ENCODE measurements around the gene TPTE2. TPM values are rescaled to one million over a fixed set of nuclear protein-coding genes. Genes with fewer than 3 reads are reported as not detected.
"Not testable (repeated sequence)": the region's sequence is repeated elsewhere in the genome, so short reads cannot be mapped to it uniquely, and the experiment has no call there.

The TPTE2 gene
- not detected in 2 replicates for total RNA-seq

DNA sequence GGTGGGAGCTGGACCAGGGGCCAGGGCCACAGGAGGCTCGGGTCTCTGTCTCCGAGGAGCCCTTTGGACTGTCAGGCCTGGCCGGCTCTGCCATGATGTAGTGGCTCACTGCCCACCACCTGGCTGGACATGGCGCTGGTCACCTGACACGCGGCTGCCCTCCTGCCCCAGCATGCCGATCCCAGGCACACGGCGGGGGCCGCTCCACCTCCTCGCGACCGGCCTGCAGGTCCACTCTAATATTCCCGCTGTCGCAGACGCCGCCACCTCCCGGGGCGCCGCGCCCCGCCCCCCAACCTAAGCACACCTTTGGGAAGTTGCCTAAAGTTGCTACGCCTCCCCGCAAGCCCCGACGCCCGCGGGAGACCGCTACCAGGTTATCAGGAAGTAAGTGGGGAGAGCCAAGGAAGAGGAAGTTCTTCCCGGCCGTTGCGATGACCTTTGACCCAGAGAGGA lies at the start of gene TPTE2:
Gene TPTE2, minus strand, starts transcription at position 406 of the 456 bp plus-strand sequence. CDS start 58,298 bp downstream, outside the sequence.
- DNase-seq (ENCODE audit: low read depth, low spot score), result not testable (repeated sequence)

DNA sequence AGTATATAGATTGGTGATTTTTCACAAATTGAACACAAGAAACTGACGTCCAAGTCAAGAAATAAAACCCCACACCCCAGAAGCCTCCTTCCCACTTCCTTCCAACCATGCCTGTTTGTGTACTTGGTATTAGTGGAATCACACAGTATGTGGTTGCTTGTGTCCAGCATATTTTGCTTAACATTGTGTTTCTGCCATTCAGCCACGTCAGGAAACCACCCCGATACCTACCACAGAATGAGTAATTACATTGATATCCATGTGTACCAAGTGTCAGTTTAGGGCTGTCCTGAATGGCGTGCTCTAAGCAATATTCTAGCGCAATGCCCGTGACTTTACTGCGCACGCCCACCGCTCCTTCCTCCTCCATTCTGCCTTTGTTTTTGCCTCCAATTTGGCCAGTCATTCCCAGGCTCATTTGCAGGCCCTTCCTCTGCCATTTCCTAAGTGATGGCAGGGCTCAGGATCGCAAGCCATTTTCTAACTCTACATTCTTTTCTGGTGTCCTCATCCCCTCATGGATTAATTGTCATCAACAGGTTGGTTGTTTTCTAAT lies 46.3 kb upstream of the TPTE2 start:
- DNase-seq (ENCODE audit: low read depth, low spot score), result no peak

DNA sequence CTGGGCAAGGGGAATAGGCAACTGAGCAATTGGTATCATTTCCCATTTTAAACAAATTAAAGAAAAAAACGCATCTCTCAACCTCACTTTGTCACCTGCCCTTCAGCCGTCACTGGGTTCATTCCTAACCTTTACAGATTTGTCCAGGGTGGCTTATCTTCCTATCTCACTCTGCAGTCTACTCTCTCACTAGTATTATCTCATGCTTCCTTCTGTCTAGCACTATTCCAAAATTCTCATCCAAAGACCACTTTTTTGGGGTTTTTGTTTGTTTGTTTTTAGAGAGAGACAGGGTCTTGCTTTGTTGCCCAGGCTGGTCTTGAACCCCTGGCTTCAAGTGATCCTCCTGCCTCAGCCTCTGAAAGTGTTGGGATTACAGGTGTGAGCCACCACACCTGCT lies 45.4 kb upstream of the TPTE2 start:
- DNase-seq (ENCODE audit: low read depth, low spot score), result no peak

DNA sequence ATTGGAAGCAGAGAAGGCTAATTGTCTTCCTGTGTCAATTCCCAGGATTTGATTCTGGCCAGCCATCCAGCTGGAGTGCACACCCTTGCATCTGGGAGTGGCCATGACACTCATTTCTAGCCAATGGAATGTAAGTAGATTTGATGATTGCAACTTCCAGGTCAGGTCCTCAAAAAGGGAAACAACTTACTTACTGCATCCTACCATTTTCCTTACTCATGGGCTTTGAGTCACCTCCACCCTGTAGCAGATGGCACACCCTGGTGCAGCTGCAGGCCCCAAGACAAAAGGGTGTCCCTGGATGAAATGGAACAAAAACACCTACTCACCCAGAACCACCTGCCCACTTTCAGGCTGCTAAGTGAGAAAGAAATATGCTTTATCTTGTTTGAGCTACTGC lies 44.8 kb upstream of the TPTE2 start:
- no peak for DNase-seq (ENCODE audit: low read depth, low spot score)

DNA sequence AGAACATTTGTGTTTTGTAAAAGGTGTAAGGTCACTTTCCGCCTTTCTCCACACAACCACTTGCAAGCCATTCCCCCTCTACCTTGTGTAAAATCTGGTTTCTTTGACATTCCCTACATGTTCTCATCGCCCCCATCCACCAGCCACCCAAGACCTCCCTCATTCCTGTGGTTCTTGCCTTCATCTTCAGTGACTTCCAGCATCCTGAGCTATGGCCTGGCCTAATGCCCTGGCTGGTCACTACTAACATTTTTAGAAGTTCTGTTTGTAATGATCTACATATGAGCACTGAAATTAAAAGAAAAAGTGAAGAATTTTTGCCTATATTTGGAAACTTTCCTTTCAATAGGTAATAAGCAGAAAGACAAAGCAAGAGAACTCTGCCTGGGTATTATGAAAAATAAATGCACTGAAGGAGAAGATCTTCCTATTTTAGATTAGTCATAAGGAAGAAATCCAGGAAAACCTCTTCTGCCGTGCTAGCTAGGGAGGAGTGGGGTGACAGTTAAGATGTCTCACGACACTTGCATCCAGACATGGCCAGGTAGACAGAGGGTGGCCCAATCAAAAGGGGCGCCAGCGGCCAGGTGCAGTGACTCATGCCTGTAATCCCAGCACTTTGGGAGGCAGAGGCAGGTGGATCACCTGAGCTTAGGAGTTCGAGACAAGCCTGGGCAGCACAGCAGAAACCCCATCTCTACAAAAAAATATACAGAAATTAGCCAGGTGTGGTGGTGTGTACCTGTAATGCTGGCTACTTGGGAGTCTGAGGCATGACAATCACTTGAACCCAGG lies 44.0 kb upstream of the TPTE2 start:
- no peak for DNase-seq (ENCODE audit: low read depth, low spot score)

DNA sequence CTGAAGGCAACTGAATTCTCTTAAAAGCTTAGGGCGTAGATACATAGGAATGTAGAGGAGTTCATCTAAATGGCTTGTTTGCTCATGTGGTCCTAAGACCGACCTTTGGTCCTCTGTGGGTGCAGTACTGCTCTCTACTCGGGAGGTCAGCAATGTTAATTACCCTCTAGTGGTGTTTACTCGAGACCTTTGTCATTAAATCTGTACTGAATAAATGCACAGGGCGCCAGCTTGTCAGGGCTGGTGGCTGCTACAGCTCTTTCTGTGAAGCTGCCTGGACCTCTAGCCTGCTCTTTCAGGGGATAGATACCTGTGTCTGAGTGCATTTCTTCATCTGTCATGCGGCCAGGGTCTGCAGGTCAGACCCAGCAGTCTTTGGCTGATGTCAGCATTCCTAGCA lies 43.0 kb upstream of the TPTE2 start:
- DNase-seq (ENCODE audit: low read depth, low spot score), result no peak

DNA sequence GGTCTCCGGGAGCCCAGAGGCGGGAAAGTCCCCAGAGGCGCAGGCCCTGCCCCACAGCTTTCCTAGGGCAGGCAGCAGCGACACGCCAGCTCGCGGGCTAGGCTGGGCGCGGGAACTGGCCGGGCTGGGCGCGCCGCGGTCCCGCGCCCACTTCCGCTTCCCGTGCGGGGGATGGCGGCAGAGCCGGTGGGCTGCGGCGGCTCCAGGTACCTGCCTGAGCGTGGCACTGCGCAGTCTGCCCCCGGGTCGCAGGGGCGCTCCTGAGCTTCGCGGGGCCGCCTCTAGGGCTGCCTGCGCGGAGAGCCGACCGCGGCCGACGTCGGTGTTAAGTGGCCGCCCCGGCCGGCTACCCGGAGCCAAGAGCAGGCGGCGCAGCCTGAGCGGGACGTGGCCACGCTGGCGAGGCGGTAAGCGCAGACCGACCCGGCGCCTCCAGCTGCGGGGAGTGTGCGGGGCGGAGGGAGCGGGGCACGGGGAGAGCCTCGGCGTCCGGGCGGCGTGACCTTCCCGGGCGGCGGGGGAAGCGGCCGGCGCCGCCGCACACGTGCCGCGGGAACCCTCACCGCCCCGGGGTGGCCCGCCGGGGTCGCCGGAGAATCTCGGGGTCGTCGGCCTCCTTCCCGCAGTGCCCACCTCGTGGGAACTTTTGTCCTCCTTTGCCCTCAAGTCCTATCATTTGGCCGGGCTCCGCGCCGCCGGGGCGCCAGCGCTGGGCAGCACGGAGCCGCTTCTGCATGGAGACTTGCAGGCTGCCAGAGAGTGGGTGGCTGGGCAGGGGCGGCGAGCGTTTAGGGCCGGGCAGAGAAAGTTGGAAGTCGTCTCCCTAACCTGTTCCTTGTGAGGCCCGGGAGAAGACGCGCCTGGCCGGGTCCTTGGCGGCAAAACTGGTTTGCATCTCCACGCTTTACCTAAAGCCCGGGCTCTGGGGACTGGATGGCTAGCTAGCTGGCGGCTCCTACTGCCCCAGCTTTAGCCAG lies 40.7 kb upstream of the TPTE2 start:
- DNase-seq (ENCODE audit: low read depth, low spot score), result no peak

DNA sequence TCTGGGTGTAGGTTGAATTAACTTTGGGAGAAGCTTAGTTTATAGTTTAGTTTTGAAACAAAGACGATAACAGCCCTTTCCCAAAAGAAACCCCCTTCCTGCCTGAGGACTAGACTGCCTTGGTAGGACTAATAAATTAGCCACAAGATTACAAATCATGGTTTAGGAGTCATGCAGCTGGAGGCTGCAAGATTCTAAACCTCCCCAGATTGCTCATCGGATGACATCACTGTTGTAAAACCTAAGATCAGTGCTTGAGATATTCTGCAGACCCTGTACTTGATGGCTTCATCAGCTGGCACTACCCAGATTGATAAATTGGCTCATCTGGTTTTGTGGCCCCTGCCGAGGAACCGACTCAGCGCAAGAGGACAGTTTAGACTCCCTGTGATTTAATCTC lies 36.2 kb upstream of the TPTE2 start:
- no peak for DNase-seq (ENCODE audit: low read depth, low spot score)

DNA sequence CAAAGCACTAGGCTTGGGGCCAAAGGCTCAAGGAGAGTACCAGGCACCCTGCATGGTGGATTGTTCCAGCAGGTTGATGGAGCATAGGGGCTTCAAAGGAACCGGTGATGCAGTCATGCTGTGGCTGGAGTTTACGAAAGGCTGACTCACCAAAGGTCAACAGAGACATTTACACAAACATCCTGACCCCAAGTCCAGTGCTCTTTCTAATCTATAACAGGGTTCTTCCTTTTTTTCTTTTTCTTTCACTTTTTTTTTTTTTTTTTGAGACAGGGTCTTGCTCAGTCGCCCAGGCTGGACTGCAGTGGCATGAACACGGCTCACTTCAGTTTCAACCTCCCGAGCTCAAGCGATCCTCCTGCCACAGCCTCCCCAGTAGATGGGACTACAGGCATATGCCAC lies 35.6 kb upstream of the TPTE2 start:
- DNase-seq (ENCODE audit: low read depth, low spot score), result no peak

DNA sequence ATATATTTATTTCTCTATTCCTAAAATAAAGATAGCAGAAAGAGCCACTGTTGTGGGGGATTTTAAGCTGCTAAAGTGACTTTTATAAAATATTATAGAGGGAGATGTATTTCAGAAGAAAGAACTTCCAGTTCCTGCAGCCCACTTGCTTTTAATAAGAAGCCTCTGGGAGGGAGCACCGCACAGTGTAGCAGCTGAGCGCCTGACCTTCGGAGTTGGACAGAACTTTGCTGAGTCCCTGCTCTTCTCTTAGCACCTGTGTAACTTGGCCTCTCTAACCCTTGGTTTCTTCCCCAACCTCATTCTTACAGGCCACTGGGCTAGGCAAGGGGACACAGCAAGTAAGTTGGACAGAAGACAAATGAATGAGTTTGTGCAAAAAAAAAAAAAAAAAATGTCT lies 34.8 kb upstream of the TPTE2 start:
- no peak for DNase-seq (ENCODE audit: low read depth, low spot score)

DNA sequence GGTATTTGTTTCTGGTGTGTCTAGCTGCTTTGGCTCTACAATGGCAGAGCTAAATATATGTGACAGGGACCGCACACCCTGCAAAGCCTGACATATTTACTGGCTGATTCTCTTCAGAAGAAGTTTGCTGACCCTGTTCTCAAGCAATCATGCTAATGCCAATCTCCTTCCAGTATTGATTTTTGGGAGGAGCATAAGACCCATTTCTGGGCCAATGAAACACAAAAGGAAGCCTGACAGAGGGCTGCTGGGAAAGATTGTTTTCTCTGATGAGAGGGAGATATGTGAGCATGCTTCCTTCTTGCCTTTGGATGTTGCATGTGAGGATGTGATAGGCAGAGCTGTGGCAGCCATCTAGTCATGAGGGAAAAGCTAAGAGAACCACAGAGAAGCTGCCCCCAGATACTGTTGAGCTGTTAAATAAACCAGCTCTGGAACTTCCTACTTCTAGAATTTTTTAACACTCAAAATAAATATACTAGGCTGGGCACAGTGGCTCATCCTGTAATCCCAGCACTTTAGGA lies 31.4 kb upstream of the TPTE2 start:
- no peak for DNase-seq (ENCODE audit: low read depth, low spot score)

DNA sequence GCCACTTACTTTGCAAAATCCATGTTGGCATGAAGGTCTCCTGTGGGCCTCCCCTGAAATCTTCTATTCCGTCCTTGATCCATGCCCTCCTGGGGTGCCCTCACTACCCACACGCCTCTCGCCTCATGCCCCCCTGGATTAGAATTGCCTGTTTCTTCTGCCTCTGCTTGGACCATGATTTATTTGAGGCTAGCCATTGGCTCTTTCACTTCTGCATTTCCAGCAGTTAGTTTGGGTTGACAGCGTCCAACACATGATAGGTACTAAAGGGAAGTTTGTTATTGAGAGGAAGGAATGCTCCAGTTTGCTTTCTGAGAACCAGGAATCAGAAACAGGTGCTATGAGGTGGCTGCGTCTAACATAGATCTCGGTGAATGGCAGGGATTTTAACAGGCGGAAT lies 30.5 kb upstream of the TPTE2 start:
- DNase-seq (ENCODE audit: low read depth, low spot score), result no peak

DNA sequence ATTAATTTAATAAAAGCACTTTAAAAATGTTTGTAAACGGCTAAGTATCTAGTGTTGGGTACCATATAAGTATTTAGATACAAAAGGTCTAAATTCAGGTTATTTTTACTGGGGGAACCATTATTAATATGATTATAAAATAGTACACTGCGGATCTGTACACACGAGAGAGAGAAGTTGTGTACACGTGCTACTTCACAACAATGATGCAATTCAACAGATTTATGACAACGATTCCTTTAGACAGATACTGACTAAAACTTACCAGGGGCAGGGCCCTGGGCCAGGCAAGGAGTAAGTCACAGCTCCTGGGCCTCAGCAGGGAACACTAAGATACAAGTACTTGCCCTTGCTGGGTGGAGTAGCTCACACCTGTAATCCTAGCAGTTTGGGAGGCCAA lies 29.1 kb upstream of the TPTE2 start:
- no peak for DNase-seq (ENCODE audit: low read depth, low spot score)

DNA sequence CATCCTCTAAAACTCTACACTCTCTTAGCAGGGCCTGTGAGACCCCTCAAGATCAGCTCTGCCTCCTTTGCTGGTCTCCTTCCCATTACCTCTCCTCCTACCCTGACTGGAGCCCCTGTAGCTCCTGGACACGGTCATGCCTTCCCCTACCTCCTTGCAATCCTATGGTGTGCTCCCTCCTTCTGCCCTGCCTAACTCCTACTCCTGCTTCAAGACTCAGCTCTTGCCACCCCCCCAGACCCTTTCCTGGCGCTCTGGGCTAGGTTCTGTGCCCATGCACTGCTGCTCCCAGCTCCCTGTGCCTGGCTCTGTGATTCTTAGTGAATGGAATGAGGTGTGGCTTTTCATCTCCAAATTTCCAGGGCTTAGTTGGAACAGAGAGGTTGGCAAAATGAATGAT lies 28.0 kb upstream of the TPTE2 start:
- no peak for DNase-seq (ENCODE audit: low read depth, low spot score)

DNA sequence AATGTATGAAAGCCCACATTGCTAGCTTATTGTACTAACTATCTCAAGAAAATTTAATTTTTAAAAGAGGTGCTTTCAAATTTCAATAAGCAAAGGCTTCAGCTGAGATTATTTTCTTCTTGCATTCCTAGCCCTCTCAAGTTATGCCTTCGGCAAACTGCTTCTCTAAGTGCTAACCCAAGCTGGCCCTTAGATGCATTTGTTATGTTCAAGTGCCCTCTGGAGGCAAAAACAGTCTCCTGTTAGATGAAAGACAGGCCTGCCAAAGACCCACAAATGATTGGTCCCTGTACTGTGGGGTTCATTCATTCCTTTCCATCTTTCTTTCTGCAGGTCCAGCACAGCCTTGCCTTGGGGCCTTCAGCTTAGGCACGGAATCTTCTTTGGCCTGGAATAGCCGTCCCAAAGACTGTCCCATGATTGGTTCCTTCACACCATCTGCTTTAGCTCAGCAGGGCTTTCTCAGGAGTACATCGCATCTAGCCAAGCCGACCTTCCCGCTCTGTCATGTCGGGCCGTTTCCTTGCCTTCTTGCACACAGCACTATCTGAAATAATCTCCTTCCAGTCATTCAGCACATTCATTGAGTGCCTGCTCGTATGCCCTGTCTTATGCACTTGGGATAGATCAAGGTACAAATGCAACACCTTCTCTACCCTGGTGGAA lies 26.4 kb upstream of the TPTE2 start:
- DNase-seq (ENCODE audit: low read depth, low spot score), result no peak

DNA sequence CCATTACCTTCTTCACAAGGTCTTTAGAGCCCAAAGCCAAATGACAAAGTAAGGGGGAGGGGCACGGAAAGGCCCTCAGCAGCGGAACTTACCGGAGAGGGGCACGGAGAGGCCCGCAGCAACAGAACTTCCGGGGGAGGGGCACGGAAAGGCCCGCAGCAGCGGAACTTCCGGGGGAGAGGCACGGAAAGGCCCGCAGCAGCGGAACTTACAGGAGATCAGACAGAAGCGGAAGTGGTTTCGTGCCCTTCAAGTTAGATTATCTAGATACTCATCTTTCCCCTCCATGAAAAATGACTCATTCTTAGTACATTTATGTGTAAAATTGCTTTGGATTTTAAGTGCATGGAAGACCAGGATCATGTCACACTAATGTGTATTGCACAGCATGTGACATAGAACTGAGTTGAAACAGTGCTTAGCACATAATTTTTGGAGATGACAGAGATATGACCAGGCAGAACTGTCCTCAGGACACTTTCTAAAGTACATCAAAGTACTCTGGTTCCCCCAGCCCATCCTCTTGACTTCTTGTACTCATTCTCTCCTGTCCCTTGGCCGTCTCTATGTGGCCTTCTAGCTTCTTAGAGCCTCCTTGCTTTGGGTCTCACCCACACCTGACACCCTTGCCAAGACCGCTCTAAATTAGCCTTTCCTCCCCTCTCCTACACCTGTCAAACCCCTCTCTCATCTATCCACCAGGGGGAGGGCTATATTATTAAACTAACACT lies 25.7 kb upstream of the TPTE2 start:
- no peak for DNase-seq (ENCODE audit: low read depth, low spot score)

DNA sequence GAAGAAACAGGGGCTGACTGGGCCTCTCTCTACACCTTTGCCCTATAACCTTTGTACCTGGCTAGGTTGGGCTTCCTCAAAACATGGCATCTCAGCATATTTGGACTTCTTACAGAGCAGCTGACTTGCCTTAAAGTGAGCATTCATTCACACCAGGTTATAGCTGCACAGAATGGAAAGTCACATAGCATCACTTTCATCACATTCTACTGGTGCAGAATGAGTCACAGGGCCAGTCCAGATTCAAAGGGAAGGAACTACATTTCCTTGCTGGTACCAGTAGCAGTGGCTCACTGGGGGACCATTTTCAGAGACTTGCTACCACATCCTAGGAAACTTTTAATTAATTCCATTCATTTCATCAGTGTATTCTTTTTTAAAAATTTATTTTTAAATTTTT lies 20.3 kb upstream of the TPTE2 start:
- no peak for DNase-seq (ENCODE audit: low read depth, low spot score)

DNA sequence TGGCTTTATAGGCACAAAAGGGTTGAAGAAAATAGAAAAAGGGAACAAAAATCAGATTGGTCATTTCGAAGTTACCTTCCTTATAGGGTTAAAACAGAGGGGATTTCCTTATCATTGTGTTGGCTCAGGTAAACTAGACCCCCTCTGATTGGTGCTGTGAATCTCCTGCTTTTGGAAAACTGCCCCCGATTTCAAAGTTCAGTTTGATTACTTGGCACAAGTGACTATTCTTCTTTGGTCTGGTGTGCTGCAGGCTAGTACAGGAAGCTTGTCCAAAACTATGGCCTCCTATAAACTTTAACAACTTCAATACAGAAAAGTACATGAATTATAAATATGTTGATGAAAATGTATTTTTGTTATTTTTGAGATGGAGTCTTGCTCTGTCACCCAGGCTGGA lies 13.9 kb upstream of the TPTE2 start:
- DNase-seq (ENCODE audit: low read depth, low spot score), result no peak

DNA sequence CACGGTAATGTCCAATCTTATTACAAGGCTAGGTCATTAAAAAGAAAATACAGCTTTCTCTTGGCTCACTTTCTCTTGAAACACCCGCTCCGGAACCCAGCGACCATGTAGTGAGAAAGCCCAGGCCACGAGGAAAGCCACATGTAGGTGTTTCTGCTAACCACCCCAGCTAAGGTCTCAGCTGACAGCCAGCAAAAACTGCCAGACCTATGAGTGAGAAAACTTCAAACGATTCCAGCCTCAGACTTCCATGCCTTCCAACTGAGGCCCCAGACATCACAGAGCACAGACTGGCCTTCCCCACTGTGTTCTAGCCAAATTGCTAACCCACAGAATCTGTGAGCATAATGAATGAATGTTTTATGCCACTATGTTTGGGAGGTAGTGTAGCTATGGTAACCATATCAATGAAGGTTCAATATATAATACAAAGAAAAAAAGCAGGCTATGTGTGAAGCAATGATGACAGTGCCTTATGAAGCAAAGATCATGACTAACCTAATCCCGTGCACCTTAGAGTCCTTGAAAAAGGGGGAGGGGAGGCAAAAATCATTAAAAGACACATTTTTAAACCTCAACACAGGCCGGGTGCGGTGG lies 11.9 kb upstream of the TPTE2 start:
- DNase-seq (ENCODE audit: low read depth, low spot score), result no peak

DNA sequence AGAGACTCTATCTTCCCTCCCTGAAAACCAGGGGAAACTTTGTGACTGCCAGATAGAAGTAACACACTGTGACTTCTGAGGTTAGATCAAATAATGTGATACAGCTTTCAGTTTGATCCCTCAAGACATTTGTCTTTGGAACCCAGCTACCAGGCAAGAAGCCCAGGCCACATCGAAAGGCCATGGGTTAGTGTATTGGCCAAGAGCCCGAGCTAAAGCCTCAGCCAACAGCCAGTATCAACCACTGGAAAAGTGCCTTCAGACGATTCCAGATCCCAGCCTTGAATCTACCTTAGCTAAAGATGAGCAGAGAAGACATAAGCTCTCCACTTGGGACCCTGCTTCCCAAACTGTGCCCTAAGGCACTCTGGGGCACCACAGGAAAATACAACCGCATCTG lies 10.9 kb upstream of the TPTE2 start:
- no peak for DNase-seq (ENCODE audit: low read depth, low spot score)
